H9 (cell line): Measurements from ENCODE around the gene DGKH. TPM values are rescaled to one million over a fixed set of nuclear protein-coding genes. Genes with fewer than 3 reads are reported as not detected.
A peak's percentile ranks its signal among the peaks of the same experiment; 100 is the strongest.

ENCODE experiments used
- DNase-seq: peaks from one replicate; pipeline ENCODE4 v3.0.0-alpha.2; 2017
- H2AFZ ChIP-seq: one replicate; pipeline ENCODE4 v1.6.1; 2013; ENCODE audit warnings: mild to moderate bottlenecking, low read length, control low read depth, moderate library complexity
- H2AK5ac ChIP-seq: 2 replicates; pipeline ENCODE4 v1.6.1; 2013; ENCODE audit warnings: low read length, control low read depth, mixed read lengths; ENCODE audit not compliant: insufficient read length
- H2BK120ac ChIP-seq: one replicate; pipeline ENCODE4 v1.6.1; 2013; ENCODE audit warnings: low read depth, mild to moderate bottlenecking, low read length, control low read depth, inconsistent platforms; ENCODE audit not compliant: poor library complexity, severe bottlenecking
- H2BK12ac ChIP-seq: 2 replicates; pipeline ENCODE4 v1.6.1; 2013; ENCODE audit warnings: low read length, control low read depth, mixed read lengths, low read depth; ENCODE audit not compliant: insufficient read length
- H2BK15ac ChIP-seq: 2 replicates; pipeline ENCODE4 v1.6.1; 2013; ENCODE audit warnings: low read depth, low read length, control low read depth
- H2BK20ac ChIP-seq: one replicate; pipeline ENCODE4 v1.6.1; 2013; ENCODE audit warnings: low read depth, mild to moderate bottlenecking, low read length, control low read depth, inconsistent platforms; ENCODE audit not compliant: poor library complexity, severe bottlenecking
- H2BK5ac ChIP-seq: 2 replicates; pipeline ENCODE4 v1.6.1; 2013; ENCODE audit warnings: low read length, control low read depth, mixed read lengths; ENCODE audit not compliant: insufficient read length
- H3K14ac ChIP-seq: 2 replicates; pipeline ENCODE4 v1.6.1; 2013; ENCODE audit warnings: low read length, control low read depth; ENCODE audit not compliant: insufficient read depth
- H3K18ac ChIP-seq: 2 replicates; pipeline ENCODE4 v1.6.1; 2013; ENCODE audit warnings: low read depth, mild to moderate bottlenecking, mixed read lengths, low read length, control low read depth; ENCODE audit not compliant: insufficient read length
- H3K23ac ChIP-seq: 2 replicates; pipeline ENCODE4 v1.6.1; 2013; ENCODE audit warnings: low read length, control low read depth, mixed read lengths, low read depth; ENCODE audit not compliant: insufficient read length
- H3K23me2 ChIP-seq: 2 replicates; pipeline ENCODE4 v1.6.1; 2013; ENCODE audit warnings: low read depth, mild to moderate bottlenecking, mixed read lengths, low read length, control low read depth; ENCODE audit not compliant: insufficient read length, poor library complexity, severe bottlenecking
- H3K27ac ChIP-seq: 2 replicates; pipeline ENCODE4 v1.5.1; 2013; ENCODE audit warnings: low read length, control low read depth, mixed read lengths, low read depth; ENCODE audit not compliant: insufficient read length
- H3K27me3 ChIP-seq: 2 replicates; pipeline ENCODE4 v1.6.1; 2013; ENCODE audit warnings: low read length, control low read depth, inconsistent platforms; ENCODE audit not compliant: insufficient read depth
- H3K4ac ChIP-seq: 2 replicates; pipeline ENCODE4 v1.6.1; 2013; ENCODE audit warnings: low read depth, mild to moderate bottlenecking, control low read depth, inconsistent platforms, low read length, moderate library complexity
- H3K4me1 ChIP-seq: 2 replicates; pipeline ENCODE4 v1.6.1; 2013; ENCODE audit warnings: low read length, control low read depth, inconsistent platforms; ENCODE audit not compliant: insufficient read depth
- H3K4me2 ChIP-seq: 2 replicates; pipeline ENCODE4 v1.6.1; 2013; ENCODE audit warnings: low read length, control low read depth, mixed read lengths; ENCODE audit not compliant: insufficient read length, insufficient read depth
- H3K56ac ChIP-seq: 2 replicates; pipeline ENCODE4 v1.6.1; 2013; ENCODE audit warnings: low read depth, mild to moderate bottlenecking, mixed read lengths, low read length, control low read depth; ENCODE audit not compliant: insufficient read length
- H3K79me1 ChIP-seq: 2 replicates; pipeline ENCODE4 v1.6.1; 2013; ENCODE audit warnings: low read depth, mild to moderate bottlenecking, moderate library complexity, low read length, control low read depth, inconsistent platforms; ENCODE audit not compliant: insufficient read depth, poor library complexity, severe bottlenecking
- H3K79me2 ChIP-seq: 2 replicates; pipeline ENCODE4 v1.6.1; 2013; ENCODE audit warnings: low read length, control low read depth, inconsistent platforms; ENCODE audit not compliant: insufficient read depth
- H3K9ac ChIP-seq: 2 replicates; pipeline ENCODE4 v1.6.1; 2013; ENCODE audit warnings: low read length, control low read depth, mixed read lengths; ENCODE audit not compliant: insufficient read length; ENCODE audit errors: extremely low read depth
- H3K9me3 ChIP-seq: one replicate; pipeline ENCODE4 v1.6.1; 2013; ENCODE audit warnings: low read depth, low read length, inconsistent platforms; ENCODE audit not compliant: control insufficient read depth
- H3T11ph ChIP-seq: one replicate; pipeline ENCODE4 v1.6.1; 2013; ENCODE audit warnings: mild to moderate bottlenecking, low read length, control low read depth, inconsistent platforms
- H4K20me1 ChIP-seq: one replicate; pipeline ENCODE4 v1.6.1; 2013; ENCODE audit not compliant: control insufficient read depth, insufficient read length, insufficient read depth
- H4K5ac ChIP-seq: 2 replicates; pipeline ENCODE4 v1.6.1; 2013; ENCODE audit warnings: low read depth, mild to moderate bottlenecking, mixed read lengths, low read length, control low read depth; ENCODE audit not compliant: insufficient read length
- H4K8ac ChIP-seq: replicated peaks from 2 replicates; pipeline ENCODE4 v1.6.1; 2013; ENCODE audit warnings: low read length, control low read depth, mixed read lengths, low read depth; ENCODE audit not compliant: insufficient read length
- H4K91ac ChIP-seq: 2 replicates; pipeline ENCODE4 v1.6.1; 2013; ENCODE audit warnings: low read depth, mild to moderate bottlenecking, moderate library complexity, mixed read lengths, low read length, control low read depth; ENCODE audit not compliant: insufficient read length
- H3K27ac Mint-ChIP-seq, 3 experiments: 2 replicates in 2 of 3; 3 replicates in 1 of 3; pipeline ENCODE4 v1.8.0; 2020 to 2021; ENCODE audit warnings: mixed read lengths in 3 of 3, mild to moderate bottlenecking in 1 of 3, moderate library complexity in 1 of 3
- H3K27me3 Mint-ChIP-seq: 2 replicates; pipeline ENCODE4 v1.8.0; 2021; ENCODE audit warnings: low read depth, mild to moderate bottlenecking, moderate library complexity, mixed read lengths
- H3K36me3 Mint-ChIP-seq, 3 experiments: 2 replicates in 2 of 3; 3 replicates in 1 of 3; pipeline ENCODE4 v1.8.0; 2020 to 2021; ENCODE audit warnings: low read depth in 3 of 3, mixed read lengths in 3 of 3; ENCODE audit not compliant: insufficient read depth in 1 of 3
- H3K4me1 Mint-ChIP-seq, 2 experiments: 2 replicates each; pipeline ENCODE4 v1.8.0; 2020; ENCODE audit warnings: mixed read lengths in 2 of 2
- H3K4me3 Mint-ChIP-seq, 2 experiments: 2 replicates in 1 of 2; 3 replicates in 1 of 2; pipeline ENCODE4 v1.8.0; 2020 to 2021; ENCODE audit warnings: mild to moderate bottlenecking in 2 of 2, mixed read lengths in 2 of 2, moderate library complexity in 1 of 2
- H3K9me3 Mint-ChIP-seq, 2 experiments: 2 replicates in 1 of 2; 3 replicates in 1 of 2; pipeline ENCODE4 v1.8.0; 2020; ENCODE audit warnings: mild to moderate bottlenecking in 2 of 2, mixed read lengths in 2 of 2, moderate library complexity in 1 of 2
- CTCF ChIP-seq: fragments of 200-600 bp; sonication (generic); conservative IDR thresholded peaks from 3 replicates; pipeline ENCODE4 v1.8.0; 2021; ENCODE audit warnings: antibody characterized with exemption, mild to moderate bottlenecking
- WGBS: extraction: QIAGEN DNeasy Blood & Tissue Kit; methylation state at CpG from one replicate; pipeline ENCODE4 v1.1.7; 2013; ENCODE audit warnings: missing lambda C conversion rate, low lambda C conversion rate, mixed read lengths; ENCODE audit not compliant: insufficient read length; ENCODE audit errors: extremely low coverage; 5-methylcytosine and 5-hydroxymethylcytosine counted together
- total RNA-seq: library from RNA; stranded (reverse); gene quantifications from 2 replicates; pipeline ENCODE4 v1.2.1, GENCODE V29; 2021

DGKH gene
- total RNA-seq, 1 experiment from 2014 or later = 8.6 TPM

GRCh38 chr13:42011601-42012350 lies 36.7 kb upstream of the DGKH start:
- H3K79me2 ChIP-seq = no peaks in the 10 kb centered on the region
- Mint-ChIP-seq H3K4me1 (peaks cover 15% of the 10 kb centered on the region in 2 experiments), H3K9me3 (no peaks in the 10 kb centered on the region), H3K4me3 (peak overlapping the region in 1 of 2 experiments; percentile 45; a peak in 2 of 5 replicates), H3K27ac (no peak overlapping the region), H3K27me3 (no peaks in the 10 kb centered on the region; the same call in 1 of the 2 replicates), H3K36me3 (no peaks in the 10 kb centered on the region)
- H3K27me3 ChIP-seq = no peaks in the 10 kb centered on the region
- no peak overlapping the region for H4K91ac ChIP-seq
- H3K27ac ChIP-seq = no peak overlapping the region
- H2AFZ ChIP-seq = no peak overlapping the region
- H3T11ph ChIP-seq = no peak overlapping the region
- H4K8ac ChIP-seq = no peak overlapping the region
- no peak overlapping the region for H2BK5ac ChIP-seq
- no peaks in the 10 kb centered on the region for H3K79me1 ChIP-seq
- H3K9me3 ChIP-seq = no peaks in the 10 kb centered on the region
- no peak overlapping the region for H3K23ac ChIP-seq
- no peak overlapping the region for H3K9ac ChIP-seq
- no peak overlapping the region for H4K5ac ChIP-seq
- no peak overlapping the region for H2BK12ac ChIP-seq
- no peak overlapping the region for H2AK5ac ChIP-seq
- no peaks in the 10 kb centered on the region; the same call in 1 of the 2 replicates for H3K4me1 ChIP-seq
- WGBS = no CpG with 5 or more reads among the region's 16 CpGs
- no peak overlapping the region for H2BK20ac ChIP-seq
- H3K4me2 ChIP-seq = peak overlapping the region; percentile 12
- H4K20me1 ChIP-seq = no peaks in the 10 kb centered on the region
- H3K56ac ChIP-seq = no peak overlapping the region
- peak; percentile 49 for DNase-seq
- no peak overlapping the region for H3K14ac ChIP-seq
- no peak overlapping the region for H2BK15ac ChIP-seq
- no peak overlapping the region for H3K4ac ChIP-seq
- no peak overlapping the region for H2BK120ac ChIP-seq
- no peak for TF ChIP-seq CTCF
- no peak overlapping the region for H3K18ac ChIP-seq
- H3K23me2 ChIP-seq = no peaks in the 10 kb centered on the region
